ENCODE data around the gene TGFBR1.

TGFBR1 gene

DNA sequence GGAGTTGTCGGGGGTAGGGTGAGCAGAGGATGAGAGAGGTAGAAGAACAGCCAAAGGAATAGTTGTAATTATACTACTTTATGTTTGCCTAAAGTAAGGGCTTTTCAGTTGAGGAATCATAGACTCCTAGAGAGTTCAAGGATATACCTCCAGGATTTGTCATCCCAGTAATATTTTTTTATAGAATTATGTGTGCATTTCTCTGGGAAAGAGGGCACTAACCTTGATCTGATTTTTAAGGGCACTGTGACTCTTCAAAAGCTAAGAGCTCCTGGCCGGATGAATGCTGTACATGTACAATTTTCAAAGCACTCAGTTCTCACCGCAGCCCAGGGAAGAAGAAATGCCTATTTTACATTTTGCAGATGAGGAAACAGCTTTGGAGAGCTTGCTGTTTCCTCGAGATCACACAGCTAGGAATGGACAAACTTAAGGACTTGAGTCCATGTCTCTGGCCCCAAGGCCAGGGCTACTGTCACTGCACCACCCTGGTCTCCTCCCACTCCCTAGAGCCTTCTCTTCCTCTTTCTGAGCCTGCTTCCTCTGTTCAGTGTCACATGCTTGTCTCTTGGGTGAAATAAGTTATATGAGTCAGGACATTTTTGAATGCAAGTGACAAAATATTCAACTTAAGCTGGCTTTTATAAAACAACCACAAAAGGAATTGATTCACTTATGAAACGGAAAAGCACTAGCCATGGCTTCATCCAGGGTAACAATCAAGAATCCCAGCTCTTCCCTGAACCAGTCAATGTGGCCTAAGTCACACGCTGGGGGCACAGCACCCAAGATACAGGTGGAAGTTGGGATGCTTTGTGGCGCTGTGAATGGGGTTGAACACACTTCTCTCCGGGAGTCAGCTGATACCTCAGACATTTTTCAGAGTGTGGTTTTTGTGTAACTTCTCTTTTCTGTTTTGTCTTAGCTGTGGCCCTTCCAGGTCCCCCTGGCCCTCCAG, 45.7 kb upstream of the TGFBR1 start:
- peak; percentile 64 for DNase-seq (ENCODE audit: low spot score)
- in situ Hi-C loops (cut with MboI; ENCODE audit: low sequenced_read_pairs, unreplicated experiment): no loop called here
- TF ChIP-seq, protein P1, sequence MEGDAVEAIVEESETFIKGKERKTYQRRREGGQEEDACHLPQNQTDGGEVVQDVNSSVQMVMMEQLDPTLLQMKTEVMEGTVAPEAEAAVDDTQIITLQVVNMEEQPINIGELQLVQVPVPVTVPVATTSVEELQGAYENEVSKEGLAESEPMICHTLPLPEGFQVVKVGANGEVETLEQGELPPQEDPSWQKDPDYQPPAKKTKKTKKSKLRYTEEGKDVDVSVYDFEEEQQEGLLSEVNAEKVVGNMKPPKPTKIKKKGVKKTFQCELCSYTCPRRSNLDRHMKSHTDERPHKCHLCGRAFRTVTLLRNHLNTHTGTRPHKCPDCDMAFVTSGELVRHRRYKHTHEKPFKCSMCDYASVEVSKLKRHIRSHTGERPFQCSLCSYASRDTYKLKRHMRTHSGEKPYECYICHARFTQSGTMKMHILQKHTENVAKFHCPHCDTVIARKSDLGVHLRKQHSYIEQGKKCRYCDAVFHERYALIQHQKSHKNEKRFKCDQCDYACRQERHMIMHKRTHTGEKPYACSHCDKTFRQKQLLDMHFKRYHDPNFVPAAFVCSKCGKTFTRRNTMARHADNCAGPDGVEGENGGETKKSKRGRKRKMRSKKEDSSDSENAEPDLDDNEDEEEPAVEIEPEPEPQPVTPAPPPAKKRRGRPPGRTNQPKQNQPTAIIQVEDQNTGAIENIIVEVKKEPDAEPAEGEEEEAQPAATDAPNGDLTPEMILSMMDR (IDR thresholded peaks at IDR 0.05; ENCODE audit: borderline replicate concordance, control extremely low read depth, extremely low read depth, insufficient read depth, missing control alignments): no peak

DNA sequence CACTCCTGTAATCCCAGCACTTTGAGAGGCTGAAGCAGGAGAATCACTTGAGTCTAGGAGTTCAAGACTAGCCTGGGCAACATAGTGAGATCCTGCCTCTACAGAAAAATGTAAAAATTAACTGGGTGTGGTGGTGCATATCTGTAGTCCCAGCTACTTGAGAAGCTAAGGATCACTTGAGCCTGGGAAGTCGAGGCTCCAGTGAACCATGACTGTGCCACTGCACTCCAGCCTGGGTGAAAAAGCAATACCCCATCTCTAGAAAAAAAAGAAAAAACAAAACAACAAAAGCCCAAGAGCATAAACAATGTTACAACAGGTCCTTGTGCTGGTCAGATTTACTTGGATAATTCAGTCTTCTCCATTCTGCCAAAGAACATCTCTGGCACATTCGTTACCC, 44.3 kb upstream of the TGFBR1 start:
- TF ChIP-seq, protein P1 (IDR thresholded peaks at IDR 0.05; ENCODE audit: borderline replicate concordance, control extremely low read depth, extremely low read depth, insufficient read depth, missing control alignments): no peak
- in situ Hi-C loops (cut with MboI; ENCODE audit: low sequenced_read_pairs, unreplicated experiment): no loop called here

DNA sequence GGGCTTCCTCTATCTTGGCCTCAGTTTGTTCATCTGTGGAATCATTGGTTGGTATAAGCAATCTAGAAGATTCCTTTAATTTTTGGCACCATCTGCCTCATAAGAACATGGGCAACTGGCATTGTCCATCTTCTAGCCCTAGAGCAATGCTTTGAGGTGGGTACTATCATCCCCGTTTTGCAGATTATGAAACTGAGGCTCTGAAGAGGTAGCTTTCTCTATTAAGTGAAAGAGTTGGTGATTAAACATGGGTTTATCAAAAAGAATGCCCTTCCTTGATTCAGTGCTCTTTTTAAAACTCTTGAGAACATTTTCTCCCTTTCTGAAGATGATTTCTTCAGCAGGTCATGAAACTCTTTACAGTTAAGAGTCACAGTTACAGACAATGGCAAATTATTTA, 42.4 kb upstream of the TGFBR1 start:
- TF ChIP-seq, protein P1 (IDR thresholded peaks at IDR 0.05; ENCODE audit: borderline replicate concordance, control extremely low read depth, extremely low read depth, insufficient read depth, missing control alignments): no peak
- no peak for DNase-seq (ENCODE audit: low spot score)
- in situ Hi-C loops (cut with MboI; ENCODE audit: low sequenced_read_pairs, unreplicated experiment): no loop called here

More for the DNA sequence above, 44.3 kb upstream of the TGFBR1 start:
- no peak for DNase-seq (ENCODE audit: low spot score)

DNA sequence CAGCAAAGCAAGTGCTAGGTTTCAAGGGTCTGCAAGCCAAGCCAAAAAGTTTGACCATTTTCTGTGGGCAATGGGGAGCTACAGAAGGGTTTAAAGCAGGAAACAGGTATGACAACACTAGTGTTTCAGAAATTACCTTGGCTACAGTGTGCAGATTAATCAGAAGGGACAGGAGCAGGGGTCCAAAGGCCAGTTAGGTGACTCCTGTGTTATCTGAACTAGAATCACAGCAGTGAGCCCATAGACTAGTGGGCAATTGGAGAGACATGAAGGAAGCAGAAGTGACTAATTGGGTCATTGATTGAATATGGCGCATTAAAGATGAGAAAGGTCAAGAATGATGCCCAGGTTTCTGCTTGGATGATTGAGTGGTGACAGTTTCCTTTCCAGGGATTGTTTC, 41.4 kb upstream of the TGFBR1 start:
- in situ Hi-C loops (cut with MboI; ENCODE audit: low sequenced_read_pairs, unreplicated experiment): no loop called here
- no peak for DNase-seq (ENCODE audit: low spot score)
- TF ChIP-seq, protein P1 (IDR thresholded peaks at IDR 0.05; ENCODE audit: borderline replicate concordance, control extremely low read depth, extremely low read depth, insufficient read depth, missing control alignments): no peak

DNA sequence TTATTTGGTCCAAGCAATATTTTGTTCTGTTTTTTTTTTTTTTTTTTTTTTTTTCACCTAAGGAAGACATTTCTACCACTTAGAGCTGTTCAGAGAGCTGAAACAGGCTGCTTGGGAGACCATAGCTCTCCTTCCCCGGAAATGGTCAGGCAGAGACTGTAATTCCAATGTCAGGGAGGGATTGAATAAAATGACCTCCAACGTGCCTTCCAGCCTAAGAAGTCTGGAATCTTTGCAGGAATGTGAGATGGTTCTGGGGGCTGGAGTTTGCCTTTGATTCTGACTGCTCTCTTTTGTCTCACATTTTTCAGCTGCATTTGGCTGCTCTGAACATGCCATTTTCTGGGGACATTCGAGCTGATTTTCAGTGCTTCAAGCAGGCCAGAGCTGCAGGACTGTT, 38.3 kb upstream of the TGFBR1 start:
- TF ChIP-seq, protein P1 (IDR thresholded peaks at IDR 0.05; ENCODE audit: borderline replicate concordance, control extremely low read depth, extremely low read depth, insufficient read depth, missing control alignments): no peak
- no peak for DNase-seq (ENCODE audit: low spot score)
- in situ Hi-C loops (cut with MboI; ENCODE audit: low sequenced_read_pairs, unreplicated experiment): no loop called here

DNA sequence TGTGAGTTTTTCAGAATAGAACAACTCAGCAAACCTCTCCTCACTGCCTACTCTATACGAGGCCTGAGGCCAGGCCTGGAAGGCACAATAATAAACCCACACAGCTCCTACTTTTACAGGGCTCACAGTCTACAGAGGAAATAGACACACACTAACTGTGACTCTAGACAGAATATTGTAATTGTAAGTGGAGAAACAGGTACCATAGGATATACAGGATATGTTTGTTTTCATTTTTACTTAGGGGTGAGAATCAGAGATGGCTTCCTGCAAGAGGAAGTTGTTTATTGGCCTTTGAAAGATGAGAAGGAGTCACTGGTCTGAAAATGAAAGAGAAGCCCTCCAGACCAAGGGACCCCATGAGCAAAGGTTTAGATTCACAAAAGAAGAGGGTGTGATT, 35.8 kb upstream of the TGFBR1 start:
- TF ChIP-seq, protein P1 (IDR thresholded peaks at IDR 0.05; ENCODE audit: borderline replicate concordance, control extremely low read depth, extremely low read depth, insufficient read depth, missing control alignments): no peak
- no peak for DNase-seq (ENCODE audit: low spot score)
- in situ Hi-C loops (cut with MboI; ENCODE audit: low sequenced_read_pairs, unreplicated experiment): no loop called here

All from GM13976 (cell line).